Measurements from ENCODE around the gene USP11.

Gene USP11

GRCh38 chrX:47202877-47203276 lies 29.9 kb upstream of the USP11 start:
- DNase-seq (ENCODE audit: low read depth, low spot score): no peak

DNA sequence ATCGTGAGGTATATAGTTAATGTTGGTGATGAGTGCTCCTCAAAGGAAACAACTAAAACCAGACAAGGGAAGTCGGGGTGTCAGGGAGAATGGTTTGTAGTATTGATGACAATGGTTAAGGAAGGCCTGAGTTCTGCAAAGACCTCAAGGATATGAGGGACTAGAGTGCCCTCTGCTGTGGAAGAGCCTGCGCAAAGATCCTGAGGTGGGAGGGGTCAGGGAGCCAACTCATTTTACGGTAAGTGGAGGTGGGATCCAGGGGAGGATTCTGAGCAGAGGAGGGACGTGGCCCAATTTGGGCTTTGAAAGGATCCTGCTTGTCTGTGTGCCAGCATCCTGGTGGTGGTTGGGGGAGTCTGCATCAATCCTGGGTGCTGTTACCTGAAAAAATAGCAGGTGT lies 27.8 kb upstream of the USP11 start:
- no peak for DNase-seq (ENCODE audit: low read depth, low spot score)

- no peak for DNase-seq (ENCODE audit: low read depth, low spot score)
These were observed 26.5 kb upstream of the USP11 start for GRCh38 chrX:47206316-47206715.

DNA sequence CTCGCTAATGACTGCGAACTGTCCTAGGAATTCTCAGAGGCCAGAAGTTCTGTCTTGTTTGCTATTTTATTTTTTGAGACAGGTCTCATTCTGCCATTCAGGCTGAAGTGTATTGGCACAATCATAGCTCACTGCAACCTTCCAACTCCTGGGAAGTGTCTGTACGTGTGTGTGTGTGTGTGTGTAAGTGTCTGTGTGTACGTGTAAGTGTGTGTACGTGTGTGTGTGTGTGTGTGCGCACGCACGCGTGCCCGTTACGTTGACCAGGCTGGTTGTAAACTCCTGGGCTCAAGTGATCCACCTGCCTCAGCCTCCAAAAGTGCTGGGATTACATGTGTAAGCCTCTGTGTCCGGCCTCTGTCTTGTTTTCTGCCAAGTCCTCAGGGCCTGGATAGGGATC lies 24.7 kb upstream of the USP11 start:
- DNase-seq (ENCODE audit: low read depth, low spot score): no peak

DNA sequence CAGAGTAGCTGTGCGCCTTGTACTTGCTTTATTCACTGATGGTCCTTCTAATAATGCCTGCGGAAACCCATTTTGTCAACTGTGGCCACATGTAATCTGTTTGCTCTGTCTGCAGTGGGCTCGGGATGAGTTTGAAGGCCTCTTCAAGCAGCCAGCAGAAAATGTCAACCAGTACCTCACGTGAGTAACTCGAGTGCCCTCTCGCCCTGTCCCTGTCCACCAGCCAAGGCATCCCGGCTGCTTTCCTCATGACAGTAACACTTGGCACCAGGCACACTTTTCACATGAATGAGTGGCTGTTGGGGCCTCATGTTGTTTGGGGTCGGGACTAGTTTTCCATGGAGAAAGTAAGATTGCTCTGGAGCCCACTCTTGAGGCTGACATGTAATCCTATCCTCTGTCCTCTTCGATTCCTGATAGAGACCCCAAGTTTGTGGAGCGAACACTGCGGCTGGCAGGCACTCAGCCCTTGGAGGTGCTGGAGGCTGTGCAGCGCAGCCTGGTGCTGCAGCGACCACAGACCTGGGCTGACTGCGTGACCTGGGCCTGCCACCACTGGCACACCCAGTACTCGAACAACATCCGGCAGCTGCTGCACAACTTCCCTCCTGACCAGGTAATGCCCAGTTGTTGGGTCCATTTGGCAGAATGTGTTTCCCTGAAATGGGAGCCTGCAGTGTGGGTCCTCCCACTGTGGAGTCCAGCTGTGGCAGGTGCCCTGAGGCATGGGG lies 23.1 kb upstream of the USP11 start:
- DNase-seq (ENCODE audit: low read depth, low spot score): no peak

GRCh38 chrX:47210661-47211425 lies 22.0 kb upstream of the USP11 start:
- no peak for DNase-seq (ENCODE audit: low read depth, low spot score)

DNA sequence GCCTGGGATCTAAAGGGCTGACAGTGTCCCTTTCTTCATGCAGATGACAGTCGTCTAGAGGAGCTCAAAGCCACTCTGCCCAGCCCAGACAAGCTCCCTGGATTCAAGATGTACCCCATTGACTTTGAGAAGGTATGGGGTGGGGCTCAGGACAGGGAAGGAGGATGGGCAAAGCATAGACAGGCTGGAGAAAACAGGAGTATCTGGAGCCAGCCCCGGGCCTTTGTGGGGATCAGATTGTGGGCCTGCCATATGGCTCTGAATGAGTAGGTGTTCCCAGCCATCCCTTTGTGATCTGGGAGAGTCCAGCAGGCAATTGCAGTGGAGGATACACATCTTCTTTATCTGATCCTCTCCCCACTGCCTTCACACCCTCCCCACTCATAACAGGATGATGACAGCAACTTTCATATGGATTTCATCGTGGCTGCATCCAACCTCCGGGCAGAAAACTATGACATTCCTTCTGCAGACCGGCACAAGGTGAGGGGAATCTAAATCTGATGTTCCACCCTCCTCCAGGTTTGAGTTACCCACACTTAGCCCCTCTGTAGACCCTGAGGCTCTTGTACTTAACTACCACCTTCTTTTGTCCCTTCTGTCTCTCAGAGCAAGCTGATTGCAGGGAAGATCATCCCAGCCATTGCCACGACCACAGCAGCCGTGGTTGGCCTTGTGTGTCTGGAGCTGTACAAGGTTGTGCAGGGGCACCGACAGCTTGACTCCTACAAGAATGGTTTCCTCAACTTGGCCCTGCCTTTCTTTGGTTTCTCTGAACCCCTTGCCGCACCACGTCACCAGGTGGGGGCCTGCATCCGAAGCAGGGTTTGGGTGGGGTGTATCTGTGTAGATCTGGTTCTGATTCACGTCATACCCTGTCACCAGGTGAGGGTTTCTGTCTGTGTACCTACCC lies 20.2 kb upstream of the USP11 start:
- no peak for DNase-seq (ENCODE audit: low read depth, low spot score)

- DNase-seq (ENCODE audit: low read depth, low spot score): no peak
These were observed 18.3 kb upstream of the USP11 start for GRCh38 chrX:47214435-47215077.

DNA sequence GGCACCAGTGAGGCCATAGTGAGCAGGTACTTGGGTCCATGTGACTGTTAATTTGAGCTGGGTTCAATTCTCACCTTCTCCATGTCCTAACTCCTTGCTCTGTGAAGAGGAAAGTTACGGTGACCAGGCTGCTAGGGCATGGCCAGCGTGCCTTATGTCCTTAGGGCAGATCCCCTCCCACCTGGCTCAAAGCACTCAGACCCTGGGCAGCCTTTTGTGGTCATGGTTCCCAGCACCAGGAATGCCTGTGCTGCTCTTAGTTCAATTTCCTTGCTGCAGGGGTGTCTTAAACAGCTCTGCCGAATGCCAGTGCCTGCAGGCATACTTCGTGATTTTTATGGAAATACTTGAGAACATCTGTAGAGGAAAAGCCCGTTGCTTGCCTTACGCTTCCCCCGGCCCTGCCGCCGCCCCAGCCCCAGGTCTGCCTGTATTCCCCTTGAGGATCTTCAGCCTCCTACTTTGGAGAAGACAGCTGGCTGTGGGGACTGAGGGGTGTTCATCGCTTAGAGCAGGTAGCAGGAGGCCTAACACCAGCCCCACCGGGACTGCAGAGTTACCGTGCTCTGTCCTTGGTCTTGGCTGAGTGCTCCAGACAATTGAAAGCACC lies 17.4 kb upstream of the USP11 start:
- DNase-seq (ENCODE audit: low read depth, low spot score): no peak

DNA sequence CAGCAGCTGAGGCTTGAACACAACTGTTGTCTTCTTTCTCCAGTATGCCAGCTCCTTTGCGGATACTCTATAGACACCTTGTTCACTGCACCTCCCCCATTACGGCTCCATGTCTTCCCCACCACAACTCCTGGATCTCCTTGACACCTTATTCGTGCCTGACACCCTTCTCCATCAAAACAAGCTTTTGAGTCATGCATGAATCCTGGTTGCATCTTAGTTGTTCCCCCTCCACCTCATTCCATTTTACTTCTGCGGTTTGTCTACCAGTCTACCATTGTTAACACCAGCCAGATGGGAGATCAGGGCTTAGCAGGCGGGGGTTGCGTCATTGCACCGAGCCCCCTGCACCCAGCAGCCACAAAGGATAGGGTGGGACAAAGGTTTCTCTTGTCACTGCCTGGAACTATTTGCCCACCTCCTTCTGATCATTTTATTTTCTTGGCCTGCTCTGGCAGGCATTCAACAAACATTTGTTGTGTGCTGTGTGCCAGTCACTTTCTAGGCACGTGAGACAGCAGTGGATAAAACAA lies 16.4 kb upstream of the USP11 start:
- no peak for DNase-seq (ENCODE audit: low read depth, low spot score)

DNA sequence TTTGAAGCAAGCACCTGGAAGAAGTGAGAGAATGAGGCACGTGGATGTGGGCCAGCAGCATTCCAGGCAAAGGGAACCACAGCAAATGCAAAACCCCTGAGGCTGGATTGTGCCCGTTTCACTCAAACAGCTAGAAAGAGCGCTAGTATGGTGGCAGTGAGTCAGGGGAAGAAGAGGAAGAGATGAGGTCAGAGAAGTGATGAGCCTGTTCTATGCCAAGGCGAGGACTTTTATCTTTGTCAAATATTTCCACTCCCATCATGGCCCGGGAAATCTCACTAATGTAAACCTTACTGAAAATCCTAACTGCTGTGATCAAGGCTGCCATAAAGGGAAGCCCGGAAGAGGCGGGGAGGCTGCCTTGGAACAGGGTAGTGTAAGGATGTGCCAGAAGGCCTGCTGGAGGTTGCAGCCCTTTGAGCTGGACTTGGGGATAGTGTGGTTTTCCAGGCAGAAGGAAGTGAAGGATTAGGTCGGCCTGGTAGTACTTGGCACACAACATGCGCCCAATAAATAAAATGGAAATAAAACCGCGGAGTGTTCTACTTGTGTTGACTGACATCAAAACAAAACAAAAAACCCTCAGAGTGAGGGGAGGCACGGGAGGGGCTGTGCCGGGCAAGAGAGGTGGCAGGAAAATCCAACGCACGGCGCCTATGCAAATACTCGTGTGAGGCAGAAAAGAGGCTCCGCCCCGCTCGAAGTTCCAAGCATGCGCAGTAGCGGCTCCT lies 15.5 kb upstream of the USP11 start:
- DNase-seq (ENCODE audit: low read depth, low spot score): no peak

GRCh38 chrX:47217852-47218279 lies 14.9 kb upstream of the USP11 start:
- peak; percentile 96 for DNase-seq (ENCODE audit: low read depth, low spot score)

GRCh38 chrX:47218280-47218919 lies 14.4 kb upstream of the USP11 start, which contains the start of gene CDK16:
Gene CDK16, plus strand, starts transcription at chrX:47218681. Its CDS starts 4,877 bp downstream, at chrX:47223558.
- peak; percentile 69 for DNase-seq (ENCODE audit: low read depth, low spot score)

- no peak for DNase-seq (ENCODE audit: low read depth, low spot score)
These were observed 13.6 kb upstream of the USP11 start for GRCh38 chrX:47218920-47219815.

DNA sequence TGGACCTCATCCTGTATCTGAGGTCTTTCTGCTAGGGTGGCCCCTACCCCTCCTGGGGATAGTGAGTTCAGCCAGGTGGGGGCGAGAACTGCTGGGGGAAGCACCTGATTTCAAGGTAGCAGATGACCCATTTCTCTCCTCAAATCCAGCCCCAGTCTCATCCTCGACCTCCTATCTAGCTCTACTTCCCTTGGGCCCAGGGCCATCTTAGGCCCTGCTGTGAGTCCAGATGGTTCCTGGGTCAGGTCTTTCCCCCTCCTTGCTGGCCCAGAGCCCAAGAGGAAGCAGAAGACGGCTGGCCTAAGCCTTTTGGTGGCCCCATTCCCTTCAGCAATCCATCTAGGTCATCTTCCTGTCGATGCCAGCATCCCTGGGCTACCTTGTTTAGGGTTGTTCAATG lies 11.1 kb upstream of the USP11 start:
- no peak for DNase-seq (ENCODE audit: low read depth, low spot score)

DNA sequence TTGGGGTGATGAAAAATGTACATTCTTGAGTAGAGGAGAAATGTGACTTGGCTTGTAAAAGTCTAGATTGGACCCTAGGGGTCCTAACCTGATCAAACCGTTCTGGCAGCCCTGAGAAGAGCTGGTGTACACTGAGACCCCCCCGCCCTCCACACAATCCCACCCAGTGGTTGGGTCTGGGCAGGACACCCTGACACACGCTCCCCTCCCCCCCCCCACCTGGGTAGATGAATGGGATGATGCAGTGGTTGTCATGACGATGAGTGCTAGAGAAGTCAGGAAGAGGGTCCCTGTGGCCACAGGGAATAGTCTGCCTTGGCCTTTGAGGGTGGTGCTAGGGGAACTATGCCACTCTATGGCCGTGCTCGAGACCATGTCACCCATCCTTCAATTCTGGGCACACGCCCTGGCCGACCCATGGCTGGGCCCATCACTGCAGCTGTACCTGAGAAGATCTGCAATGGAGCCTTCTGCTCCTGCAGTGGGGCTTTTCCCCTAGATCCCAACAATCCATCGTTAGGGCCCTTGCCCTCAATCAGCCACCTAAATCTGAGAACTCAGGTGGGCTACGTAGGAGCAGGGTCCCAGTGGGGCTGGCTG lies 10.0 kb upstream of the USP11 start:
- DNase-seq (ENCODE audit: low read depth, low spot score): no peak

- DNase-seq (ENCODE audit: low read depth, low spot score): no peak
These were observed 9.1 kb upstream of the USP11 start for GRCh38 chrX:47223476-47224250.
